Activated effector memory CD4-positive, alpha-beta T cell treated with anti-CD3 and anti-CD28 coated beads, Interleukin-2, amount 50 U/mL, for 16 hours (primary cell): ENCODE results near the gene RBFOX1.

Source experiments
- DNase-seq: peaks from one replicate; pipeline ENCODE4 v3.0.0-alpha.2; 2020

Gene RBFOX1

DNA sequence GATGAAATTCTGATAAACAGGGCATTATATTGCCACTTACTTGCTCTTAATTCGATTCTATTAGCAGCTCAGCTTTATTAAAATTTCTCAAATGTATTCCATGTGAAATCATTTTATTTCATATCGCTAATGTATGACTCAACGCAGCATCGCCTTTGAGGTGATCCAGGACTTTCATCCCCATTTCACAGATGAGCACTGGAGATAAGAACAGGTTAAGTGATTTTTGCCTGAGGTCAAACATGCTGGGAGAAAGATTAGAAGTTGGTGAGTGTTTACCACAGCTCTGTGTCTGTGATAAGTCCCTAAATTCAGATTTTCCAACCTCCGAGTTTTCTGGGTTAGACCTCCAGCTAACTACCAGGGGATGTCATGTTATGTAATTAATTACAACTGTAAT, 43.6 kb downstream of the RBFOX1 start:
- no peak for DNase-seq

- DNase-seq = no peak
These were observed 44.6 kb downstream of the RBFOX1 start for GRCh38 chr16:7377231-7377630.

DNA sequence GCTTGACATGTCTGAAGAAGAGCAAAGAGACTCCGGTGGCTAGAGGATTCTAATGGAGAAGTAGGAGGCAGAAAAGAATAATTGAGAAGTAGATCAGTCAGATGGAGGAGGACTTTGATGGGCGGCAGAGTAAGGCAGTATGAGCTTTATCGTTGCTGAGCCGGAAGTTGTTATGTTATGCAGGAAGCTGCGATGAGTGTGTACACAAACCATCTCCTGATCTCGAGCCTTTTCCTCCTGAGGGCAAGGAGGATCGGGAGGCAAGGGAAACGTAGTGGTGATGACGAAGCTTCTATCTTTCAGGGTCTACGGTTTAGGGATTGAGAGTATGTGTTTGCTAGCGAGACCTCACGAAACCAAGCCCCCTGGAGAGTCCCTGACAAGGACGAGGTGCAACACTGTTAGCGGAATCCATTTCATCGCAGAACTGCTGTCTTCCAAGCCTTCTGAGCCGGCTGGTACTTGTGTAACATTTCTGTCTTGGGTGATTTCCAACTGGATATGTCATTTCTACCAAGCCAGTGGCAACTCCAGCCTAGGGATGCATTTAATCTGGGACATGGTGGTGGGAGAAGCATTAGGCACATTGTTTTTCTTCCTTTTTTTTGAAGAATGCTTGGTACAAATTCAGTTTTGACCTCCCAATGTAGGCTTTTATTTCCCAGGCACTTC, 45.5 kb downstream of the RBFOX1 start:
- no peak for DNase-seq

GRCh38 chr16:7380441-7380840, 47.8 kb downstream of the RBFOX1 start:
- no peak for DNase-seq

- DNase-seq = no peak
These were observed 48.3 kb downstream of the RBFOX1 start for GRCh38 chr16:7380911-7381310.

DNA sequence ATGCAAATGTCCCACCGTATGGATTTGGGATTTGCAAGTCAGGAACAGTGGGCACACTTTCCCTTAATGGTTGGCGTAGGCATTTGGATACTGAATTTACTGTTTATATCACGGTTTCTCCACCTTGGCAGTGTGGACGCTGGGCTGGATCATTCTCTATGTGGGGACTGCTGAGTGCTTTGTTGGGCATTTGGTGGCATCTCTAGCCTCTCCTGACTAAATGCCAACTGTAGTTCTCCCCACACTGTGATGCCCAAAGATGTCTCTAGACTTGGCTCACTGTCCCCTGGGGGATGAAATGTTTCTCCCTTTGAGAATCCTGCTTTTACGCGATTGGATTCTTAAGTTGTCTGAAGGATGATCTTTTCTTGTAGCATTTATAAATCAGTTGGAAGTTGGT, 49.0 kb downstream of the RBFOX1 start:
- DNase-seq = no peak

GRCh38 chr16:7382521-7382920, 49.9 kb downstream of the RBFOX1 start:
- DNase-seq = no peak

GRCh38 chr16:7390974-7391373, 58.3 kb downstream of the RBFOX1 start:
- DNase-seq = no peak

DNA sequence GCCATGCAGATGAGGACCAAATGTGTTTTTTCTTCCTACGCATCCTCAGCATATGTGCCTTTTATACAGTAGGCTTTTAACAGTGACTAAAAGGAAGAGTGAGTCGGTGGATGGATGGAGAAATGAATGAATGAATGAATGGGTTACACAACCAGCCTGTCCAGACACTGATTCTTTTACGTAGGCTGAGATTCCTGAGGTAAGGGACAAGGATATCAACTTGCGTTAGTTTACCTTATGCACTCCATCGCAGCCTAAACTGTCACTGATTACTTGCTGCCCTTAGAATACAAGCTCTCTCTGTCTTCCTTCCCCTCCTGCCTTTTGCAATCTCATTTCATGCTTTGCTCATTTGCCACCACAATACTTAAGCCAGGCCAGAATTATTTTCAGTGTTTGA, 59.0 kb downstream of the RBFOX1 start:
- no peak for DNase-seq

GRCh38 chr16:7392206-7392605, 59.6 kb downstream of the RBFOX1 start:
- no peak for DNase-seq

GRCh38 chr16:7393680-7394079, 61.0 kb downstream of the RBFOX1 start:
- DNase-seq = no peak

- no peak for DNase-seq
These were observed 62.2 kb downstream of the RBFOX1 start for GRCh38 chr16:7394720-7395336.

GRCh38 chr16:7397901-7398300, 65.3 kb downstream of the RBFOX1 start:
- no peak for DNase-seq

GRCh38 chr16:7398536-7398935, 65.9 kb downstream of the RBFOX1 start:
- DNase-seq = no peak

GRCh38 chr16:7399296-7399695, 66.7 kb downstream of the RBFOX1 start:
- no peak for DNase-seq

DNA sequence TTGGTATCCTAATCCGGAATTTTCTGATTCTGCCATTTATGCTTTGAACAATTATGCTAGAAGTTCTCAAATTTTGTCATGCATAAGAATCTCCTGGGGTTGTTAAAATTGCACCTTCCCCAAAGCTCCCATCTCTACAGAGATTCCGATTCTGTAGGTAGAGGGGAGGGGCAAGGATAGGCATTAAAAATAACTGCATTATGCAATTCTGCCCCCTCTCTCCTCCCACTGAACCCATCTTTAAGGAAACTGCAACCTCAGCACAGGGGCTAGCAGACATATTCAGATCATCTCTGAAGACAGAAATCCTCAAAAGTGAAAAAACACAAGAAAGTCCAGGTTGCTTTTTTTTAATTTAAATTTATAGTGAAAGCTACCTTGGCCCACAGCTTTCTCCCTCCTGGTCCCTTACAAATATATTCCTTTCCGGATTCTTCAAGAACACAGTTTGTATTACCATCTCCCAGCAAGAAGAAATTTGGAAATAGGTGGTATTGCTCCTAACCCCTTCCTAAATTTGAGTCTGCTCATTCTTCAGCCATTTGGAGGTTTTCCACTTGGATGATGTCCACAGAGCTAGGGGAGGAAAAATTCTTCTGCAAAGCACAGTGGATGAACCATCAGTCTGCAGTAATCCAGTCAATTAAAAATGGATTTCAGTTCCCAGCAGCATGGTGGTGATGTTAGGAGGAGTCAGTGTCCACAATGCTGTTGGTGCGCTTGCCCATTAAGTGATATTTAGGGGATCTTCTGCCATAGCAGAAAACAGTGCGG, 67.7 kb downstream of the RBFOX1 start:
- no peak for DNase-seq

- DNase-seq = no peak
These were observed 71.6 kb downstream of the RBFOX1 start for GRCh38 chr16:7404217-7404616.

- DNase-seq = no peak
These were observed 72.5 kb downstream of the RBFOX1 start for GRCh38 chr16:7405166-7405565.

GRCh38 chr16:7408700-7409365, 76.2 kb downstream of the RBFOX1 start:
- DNase-seq = no peak

DNA sequence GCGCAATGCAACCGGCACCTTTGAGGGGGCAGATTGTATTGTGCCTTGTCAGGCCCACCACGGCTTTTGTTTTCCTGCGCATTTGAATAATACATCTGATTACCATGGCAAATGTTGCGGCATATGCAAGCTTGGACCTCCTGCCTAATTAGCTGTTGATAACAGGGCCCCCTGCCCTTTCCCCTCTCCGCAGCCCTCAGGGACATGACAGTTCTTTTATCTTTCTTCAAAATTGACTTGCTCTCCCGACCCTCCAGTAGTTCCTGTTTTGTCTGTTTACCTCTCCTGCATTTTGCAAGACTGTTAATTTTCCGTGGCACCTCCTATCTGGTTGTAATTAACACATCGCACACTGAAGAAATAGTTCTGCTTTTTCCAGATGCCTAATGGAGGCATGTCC, 86.8 kb downstream of the RBFOX1 start:
- DNase-seq = no peak

DNA sequence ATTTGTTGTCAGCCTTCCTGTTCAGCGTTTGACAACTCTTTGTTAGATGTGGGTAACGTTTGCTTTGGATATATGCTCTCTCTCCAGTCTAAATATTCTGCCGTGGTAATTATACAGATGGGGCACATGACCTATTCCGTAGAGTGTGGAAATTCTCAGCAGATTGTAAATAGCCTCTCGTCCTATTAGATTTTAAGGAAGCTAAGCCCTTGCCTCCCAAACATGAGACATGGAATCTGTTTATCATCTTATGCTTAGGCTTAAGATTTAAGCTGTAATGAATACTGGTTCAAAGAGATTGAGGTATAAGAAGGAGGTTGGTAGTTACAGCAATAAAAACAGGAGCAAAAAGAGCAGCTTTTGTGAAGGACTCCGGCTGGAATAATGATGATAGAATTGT, 87.4 kb downstream of the RBFOX1 start:
- DNase-seq = no peak

GRCh38 chr16:7420843-7421242, 88.2 kb downstream of the RBFOX1 start:
- no peak for DNase-seq

GRCh38 chr16:7421578-7421977, 88.9 kb downstream of the RBFOX1 start:
- DNase-seq = no peak
